ENCODE data around the gene ANKRD55. TPM values are rescaled to one million over a fixed set of nuclear protein-coding genes. Genes with fewer than 3 reads are reported as not detected.

ANKRD55 gene
- total and polyA plus RNA-seq, 9 of the 15 experiments (the other 6 are each of a cell fraction or from before 2014, with no cell fraction given) = 3.4 to 10.6 (median 6.5) TPM

DNA sequence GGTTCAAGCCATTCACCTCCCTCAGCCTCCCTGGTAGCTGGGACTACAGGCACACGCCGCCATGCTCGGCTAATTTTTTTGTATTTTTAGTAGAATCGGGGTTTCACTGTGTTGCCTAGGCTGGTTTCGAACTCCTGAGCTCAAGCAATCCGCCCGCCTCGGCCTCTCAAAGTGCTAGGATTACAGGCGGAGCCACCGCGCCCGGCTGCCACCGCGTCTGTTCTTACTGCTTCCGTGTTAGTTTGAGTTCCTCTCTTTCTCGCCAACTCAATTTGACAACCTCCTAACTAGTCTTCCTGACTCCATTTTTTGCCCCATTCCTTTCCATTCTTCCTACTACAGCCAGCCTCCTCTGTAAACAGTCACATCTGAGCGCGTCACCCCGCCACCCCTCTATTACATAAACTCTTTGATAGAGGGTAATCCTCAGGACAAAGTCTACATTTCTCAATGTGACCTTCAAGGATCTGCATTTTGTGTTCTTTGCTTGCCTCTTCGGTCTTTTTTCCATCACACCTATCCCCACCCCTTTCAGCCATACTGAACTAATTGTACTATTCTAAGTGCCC is 149.8 kb downstream of the ANKRD55 start:
- no peaks in the 10 kb centered on the region for H3K79me2 ChIP-seq (ENCODE audit: control insufficient read depth, insufficient read depth, low read length)
- BruUV-seq (replicated peaks) = no TSS peak
- H3K9me3 ChIP-seq (replicated peaks; ENCODE audit: control insufficient read depth, insufficient read depth, low read depth, low read length) = no peaks in the 10 kb centered on the region
- FAIRE-seq = no peak
- H3K4me3 ChIP-seq = no peak overlapping the region
- H3K36me3 ChIP-seq (ENCODE audit: control insufficient read depth, insufficient read depth, low read length) = no peaks in the 10 kb centered on the region
- H3K9me1 ChIP-seq (ENCODE audit: control insufficient read depth, insufficient read depth, low read length) = no peaks in the 10 kb centered on the region
- intact Hi-C loops (cut with micrococcal nuclease) = no loop called here
- no peak overlapping the region for H3K9ac ChIP-seq (ENCODE audit: insufficient read depth in 1 of 2, low read depth in 2 of 2, low read length in 2 of 2)
- TF ChIP-seq, protein P1, sequence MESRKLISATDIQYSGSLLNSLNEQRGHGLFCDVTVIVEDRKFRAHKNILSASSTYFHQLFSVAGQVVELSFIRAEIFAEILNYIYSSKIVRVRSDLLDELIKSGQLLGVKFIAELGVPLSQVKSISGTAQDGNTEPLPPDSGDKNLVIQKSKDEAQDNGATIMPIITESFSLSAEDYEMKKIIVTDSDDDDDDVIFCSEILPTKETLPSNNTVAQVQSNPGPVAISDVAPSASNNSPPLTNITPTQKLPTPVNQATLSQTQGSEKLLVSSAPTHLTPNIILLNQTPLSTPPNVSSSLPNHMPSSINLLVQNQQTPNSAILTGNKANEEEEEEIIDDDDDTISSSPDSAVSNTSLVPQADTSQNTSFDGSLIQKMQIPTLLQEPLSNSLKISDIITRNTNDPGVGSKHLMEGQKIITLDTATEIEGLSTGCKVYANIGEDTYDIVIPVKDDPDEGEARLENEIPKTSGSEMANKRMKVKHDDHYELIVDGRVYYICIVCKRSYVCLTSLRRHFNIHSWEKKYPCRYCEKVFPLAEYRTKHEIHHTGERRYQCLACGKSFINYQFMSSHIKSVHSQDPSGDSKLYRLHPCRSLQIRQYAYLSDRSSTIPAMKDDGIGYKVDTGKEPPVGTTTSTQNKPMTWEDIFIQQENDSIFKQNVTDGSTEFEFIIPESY (CRISPR knock-in tag; IDR thresholded peaks at IDR 0.05) = peak; percentile 81
- no peak for TF ChIP-seq RCOR1 (IDR thresholded peaks at IDR 0.05; ENCODE audit: borderline replicate concordance in 1 of 2, low read depth in 2 of 2, low read length in 2 of 2)
- TF ChIP-seq, protein P2, sequence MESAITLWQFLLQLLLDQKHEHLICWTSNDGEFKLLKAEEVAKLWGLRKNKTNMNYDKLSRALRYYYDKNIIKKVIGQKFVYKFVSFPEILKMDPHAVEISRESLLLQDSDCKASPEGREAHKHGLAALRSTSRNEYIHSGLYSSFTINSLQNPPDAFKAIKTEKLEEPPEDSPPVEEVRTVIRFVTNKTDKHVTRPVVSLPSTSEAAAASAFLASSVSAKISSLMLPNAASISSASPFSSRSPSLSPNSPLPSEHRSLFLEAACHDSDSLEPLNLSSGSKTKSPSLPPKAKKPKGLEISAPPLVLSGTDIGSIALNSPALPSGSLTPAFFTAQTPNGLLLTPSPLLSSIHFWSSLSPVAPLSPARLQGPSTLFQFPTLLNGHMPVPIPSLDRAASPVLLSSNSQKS (CRISPR knock-in tag; IDR thresholded peaks at IDR 0.05) = no peak
- TF ChIP-seq, protein P3, sequence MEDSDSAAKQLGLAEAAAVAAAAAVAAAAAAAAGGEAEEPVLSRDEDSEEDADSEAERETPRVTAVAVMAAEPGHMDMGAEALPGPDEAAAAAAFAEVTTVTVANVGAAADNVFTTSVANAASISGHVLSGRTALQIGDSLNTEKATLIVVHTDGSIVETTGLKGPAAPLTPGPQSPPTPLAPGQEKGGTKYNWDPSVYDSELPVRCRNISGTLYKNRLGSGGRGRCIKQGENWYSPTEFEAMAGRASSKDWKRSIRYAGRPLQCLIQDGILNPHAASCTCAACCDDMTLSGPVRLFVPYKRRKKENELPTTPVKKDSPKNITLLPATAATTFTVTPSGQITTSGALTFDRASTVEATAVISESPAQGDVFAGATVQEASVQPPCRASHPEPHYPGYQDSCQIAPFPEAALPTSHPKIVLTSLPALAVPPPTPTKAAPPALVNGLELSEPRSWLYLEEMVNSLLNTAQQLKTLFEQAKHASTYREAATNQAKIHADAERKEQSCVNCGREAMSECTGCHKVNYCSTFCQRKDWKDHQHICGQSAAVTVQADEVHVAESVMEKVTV (CRISPR knock-in tag; IDR thresholded peaks at IDR 0.05) = no peak
- WGBS (ENCODE audit: insufficient coverage, low coverage, missing lambda C conversion rate) = 85% methylated on average over 15 of the region's 20 CpGs
- no peak overlapping the region for H3K27ac ChIP-seq (ENCODE audit: extremely low read depth, low read depth, low read length)
- no peak for DNase-seq (ENCODE audit: extremely low read depth in 1 of 4, low spot score in 3 of 4)
- H2AFZ ChIP-seq (ENCODE audit: low read depth, low read length) = no peak overlapping the region
- peaks cover 7 to 14% of the 10 kb centered on the region in 2 experiments for H3K4me1 ChIP-seq (replicated peaks in 1 of 2; ENCODE audit: control insufficient read depth in 2 of 2, insufficient read depth in 2 of 2, low read length in 2 of 2)
- no peaks in the 10 kb centered on the region for H3K27me3 ChIP-seq (ENCODE audit: control insufficient read depth in 2 of 2, insufficient read depth in 2 of 2, low read length in 2 of 2)
- ChIA-PET POLR2A (no interaction called here), CTCF (ENCODE audit: low intra/inter-chr PET ratio) (no interaction called here)
- ATAC-seq = no peak
- no peaks in the 10 kb centered on the region for H4K20me1 ChIP-seq (replicated peaks; ENCODE audit: control insufficient read depth, insufficient read depth, low read length)
- in situ Hi-C loops (cut with MboI) = no loop called here
- no peak overlapping the region for H3K4me2 ChIP-seq (ENCODE audit: insufficient read depth, low read length)

Data from K562 (cell line).